Astrocyte of the spinal cord (primary cell): ENCODE results near the gene PUSL1.
A peak's percentile ranks its signal among the peaks of the same experiment; 100 is the strongest.

Experiments used
- DNase-seq: peaks from one replicate; pipeline ENCODE4 v3.0.0; 2011; ENCODE audit warnings: low read depth, low spot score
- H3K4me3 ChIP-seq: 2 replicates; pipeline ENCODE4 v1.5.1; 2011; ENCODE audit warnings: low read depth, mild to moderate bottlenecking, low read length, moderate library complexity
- in situ Hi-C: cut with HindIII; loops from 2 replicates; pipeline ENCODE4 v1.10.0; 2017; ENCODE audit warnings: low sequenced_read_pairs
- TF ChIP-seq, protein P1 (sequence below): IDR thresholded peaks from 2 replicates; pipeline ENCODE4 v1.5.1; 2012; ENCODE audit warnings: low read depth, mild to moderate bottlenecking, low read length, inconsistent platforms

PUSL1 gene

DNA sequence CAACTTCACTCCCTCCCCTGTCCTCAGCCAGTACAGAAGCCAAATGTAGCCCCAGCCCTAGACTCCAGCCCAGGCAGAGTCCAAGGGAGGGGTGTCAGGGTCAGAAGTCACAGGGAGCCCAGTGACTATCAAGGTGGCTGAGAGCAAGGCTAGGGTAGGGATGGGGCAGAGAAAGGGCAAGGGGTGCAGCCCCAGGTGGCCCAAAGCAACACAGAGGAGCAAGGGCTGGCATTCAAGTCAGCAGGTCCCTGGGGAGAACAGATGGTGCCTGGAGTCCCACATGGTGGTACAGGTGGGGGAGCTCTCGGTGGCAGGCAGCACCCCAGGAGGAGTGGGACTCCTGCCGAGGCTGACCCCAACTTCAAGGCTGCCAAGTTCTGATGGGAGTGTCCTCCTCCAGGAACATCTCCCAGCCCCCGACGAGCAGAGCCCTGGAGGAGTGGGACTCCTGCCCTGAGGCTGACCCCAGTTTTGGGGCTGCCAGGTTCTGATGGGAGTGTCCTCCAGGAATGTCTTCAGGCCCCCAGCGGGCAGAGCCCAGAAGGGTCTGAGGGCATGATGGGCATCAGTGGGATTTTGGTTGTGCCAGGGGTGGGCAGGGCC lies 44.5 kb downstream of the PUSL1 start:
- no peak for DNase-seq
- TF ChIP-seq, protein P1, sequence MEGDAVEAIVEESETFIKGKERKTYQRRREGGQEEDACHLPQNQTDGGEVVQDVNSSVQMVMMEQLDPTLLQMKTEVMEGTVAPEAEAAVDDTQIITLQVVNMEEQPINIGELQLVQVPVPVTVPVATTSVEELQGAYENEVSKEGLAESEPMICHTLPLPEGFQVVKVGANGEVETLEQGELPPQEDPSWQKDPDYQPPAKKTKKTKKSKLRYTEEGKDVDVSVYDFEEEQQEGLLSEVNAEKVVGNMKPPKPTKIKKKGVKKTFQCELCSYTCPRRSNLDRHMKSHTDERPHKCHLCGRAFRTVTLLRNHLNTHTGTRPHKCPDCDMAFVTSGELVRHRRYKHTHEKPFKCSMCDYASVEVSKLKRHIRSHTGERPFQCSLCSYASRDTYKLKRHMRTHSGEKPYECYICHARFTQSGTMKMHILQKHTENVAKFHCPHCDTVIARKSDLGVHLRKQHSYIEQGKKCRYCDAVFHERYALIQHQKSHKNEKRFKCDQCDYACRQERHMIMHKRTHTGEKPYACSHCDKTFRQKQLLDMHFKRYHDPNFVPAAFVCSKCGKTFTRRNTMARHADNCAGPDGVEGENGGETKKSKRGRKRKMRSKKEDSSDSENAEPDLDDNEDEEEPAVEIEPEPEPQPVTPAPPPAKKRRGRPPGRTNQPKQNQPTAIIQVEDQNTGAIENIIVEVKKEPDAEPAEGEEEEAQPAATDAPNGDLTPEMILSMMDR, result no peak
- no peak overlapping the region for H3K4me3 ChIP-seq
- in situ Hi-C loops, result no loop called here

DNA sequence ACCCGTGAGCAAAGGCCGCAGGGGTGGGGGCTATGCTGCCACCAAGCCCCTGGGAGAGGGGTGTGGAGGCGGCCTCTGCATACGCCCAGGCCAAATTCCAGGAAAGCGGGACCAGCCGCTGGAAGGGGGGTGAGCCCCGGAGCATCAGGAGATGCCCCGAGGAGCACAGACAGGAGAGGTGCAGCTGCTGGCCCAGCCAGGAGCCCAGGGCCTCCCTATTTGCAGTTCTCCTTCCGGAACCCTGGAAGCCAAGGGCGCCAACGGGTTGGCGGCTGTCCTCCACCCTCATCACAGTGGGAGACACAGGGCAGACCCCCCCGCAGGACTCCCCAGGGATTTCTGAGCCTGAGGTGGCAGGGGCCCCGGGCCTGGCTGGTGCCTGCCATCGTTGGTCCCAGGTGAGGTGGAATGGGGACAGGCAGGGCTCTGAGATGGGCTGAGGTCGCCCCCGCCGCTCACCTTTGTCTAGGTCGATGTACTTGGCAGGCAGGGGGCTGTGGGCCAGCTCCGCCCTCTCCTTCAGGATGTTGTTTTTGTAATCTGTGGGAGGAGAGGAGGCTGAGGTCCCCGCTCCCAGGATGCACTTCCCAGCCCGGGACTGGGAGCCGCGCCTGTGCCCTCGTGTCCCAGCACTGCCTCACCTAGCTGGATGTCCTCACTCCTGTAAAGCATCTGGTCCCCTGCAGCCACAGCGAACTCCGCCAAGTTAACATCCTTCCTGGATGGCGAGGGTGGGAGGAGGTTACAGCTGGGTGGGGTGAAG lies 45.2 kb downstream of the PUSL1 start:
- in situ Hi-C loops, result no loop called here
- TF ChIP-seq, protein P1, result no peak
- DNase-seq, result no peak
- H3K4me3 ChIP-seq, result no peak overlapping the region

DNA sequence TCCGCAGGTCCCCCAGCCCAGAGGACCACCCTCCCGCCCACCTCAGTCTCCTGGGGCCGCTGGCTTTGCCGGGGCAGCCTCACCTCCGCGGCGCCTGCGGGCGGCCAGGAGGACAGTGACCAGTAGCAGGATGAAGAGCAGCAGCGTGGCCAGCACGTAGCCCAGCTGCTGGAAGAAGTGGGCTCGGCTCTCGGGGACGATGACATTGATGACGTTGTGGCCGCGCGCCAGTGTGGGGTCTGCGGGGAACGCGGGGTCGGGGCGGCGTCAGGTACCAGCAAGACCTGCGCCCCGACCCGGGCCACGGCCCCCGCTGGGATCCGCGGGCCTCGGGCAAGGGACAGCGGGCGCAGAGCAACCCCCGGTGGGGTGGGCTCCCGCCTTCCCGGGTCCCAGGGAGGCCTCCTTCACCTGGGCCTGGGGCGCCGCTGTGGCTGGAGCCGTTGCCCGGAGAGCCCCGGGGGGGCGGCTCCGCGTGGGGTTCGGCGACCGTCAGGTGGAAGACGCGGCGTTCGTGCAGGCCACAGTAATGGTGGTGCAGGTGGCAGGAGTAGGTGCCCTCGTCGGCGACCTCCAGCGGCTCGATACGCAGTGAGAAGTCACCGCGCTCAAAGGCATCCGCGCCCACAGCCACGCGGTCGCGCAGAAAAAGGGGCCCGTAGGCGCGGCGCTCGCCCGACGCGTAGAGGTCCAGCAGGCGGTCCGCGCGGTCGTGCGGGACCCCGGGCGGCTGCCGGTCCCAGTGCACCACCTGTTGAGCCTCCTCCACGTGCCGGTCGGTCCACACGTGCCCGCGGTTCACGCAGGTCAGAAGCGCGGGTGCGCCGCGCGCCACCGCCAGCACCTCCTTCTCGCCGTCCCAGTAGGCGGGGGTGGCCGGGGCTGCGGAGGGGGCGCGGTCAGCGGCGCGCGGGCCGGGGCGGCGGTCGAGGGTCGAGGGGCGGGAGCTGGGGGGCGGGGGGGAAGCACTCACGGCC lies 46.2 kb downstream of the PUSL1 start:
- no peak for DNase-seq
- no peak overlapping the region for H3K4me3 ChIP-seq
- TF ChIP-seq, protein P1, result no peak
- in situ Hi-C loops, result no loop called here

DNA sequence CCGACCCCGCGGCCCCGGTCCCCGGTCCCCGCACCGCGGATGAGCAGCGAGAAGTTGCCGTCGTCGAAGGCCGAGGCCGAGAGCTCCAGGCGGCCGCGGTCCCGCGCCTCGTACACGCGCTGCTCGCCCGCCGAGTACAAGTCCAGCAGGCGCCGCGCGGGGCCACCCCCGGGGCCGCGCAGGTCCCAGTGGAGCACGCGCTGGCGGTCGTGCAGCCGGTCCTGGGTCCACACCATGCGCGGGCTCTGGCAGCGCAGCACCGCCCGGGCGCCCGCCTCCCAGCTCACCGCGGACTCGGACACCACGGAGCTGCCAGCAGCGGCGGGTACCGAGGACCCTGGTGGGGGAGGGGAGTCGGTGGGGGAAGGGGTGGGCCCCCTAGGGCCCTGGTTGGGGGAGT lies 47.0 kb downstream of the PUSL1 start:
- peak overlapping the region; percentile 5 for H3K4me3 ChIP-seq
- in situ Hi-C loops, result no loop called here
- no peak for DNase-seq
- TF ChIP-seq, protein P1, result no peak

DNA sequence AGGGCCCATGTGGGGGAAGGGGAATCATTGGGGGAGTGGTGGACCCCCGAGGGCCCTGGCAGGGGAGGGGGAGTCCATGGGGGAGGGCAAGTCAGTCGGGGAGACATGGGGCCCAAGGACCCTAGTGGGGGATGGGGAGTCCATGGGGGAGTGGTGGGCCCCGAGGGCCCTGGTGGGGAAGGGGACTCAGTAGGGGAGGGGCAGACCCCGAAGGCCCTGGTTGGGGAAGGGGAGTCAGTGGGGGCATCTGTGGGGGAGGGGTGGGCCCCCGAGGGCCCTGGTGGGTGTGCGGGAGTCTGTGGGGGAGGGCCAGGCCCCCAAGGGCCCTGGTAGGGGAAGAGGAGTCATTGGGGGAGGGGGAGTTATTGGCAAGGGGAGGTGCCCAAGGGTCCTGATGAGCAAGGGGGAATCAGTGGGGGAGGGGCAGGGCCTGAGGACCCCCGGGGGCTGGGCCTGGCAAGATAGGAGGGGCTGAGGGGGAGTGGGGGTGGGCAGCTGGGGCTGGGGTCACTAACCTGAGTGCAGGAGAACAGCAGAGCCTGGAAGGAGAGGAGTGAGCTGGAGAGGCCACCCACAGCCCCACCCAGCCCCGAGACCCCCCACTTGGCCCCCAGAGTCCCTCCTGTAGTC lies 47.9 kb downstream of the PUSL1 start:
- peak overlapping the region; percentile 77 for H3K4me3 ChIP-seq
- in situ Hi-C loops, result no loop called here
- no peak for DNase-seq
- TF ChIP-seq, protein P1, result no peak
